Neural progenitor cell (in vitro differentiated cells): ENCODE results near the gene P4HA2.

ENCODE experiments used
- CTCF ChIP-seq: fragments of 200-600 bp; sonication (generic); IDR thresholded peaks from 2 replicates; pipeline ENCODE4 v1.5.1; 2017; ENCODE audit warnings: antibody characterized with exemption, mild to moderate bottlenecking
- EZH2 ChIP-seq: fragments of 200-600 bp; sonication (generic); IDR thresholded peaks from 2 replicates; pipeline ENCODE4 v1.6.1; 2017; ENCODE audit warnings: antibody characterized with exemption, mild to moderate bottlenecking, moderate library complexity

- TF ChIP-seq CTCF (no peak), EZH2 (no peak)
Observed at GRCh38 chr5:132254321-132254977, 26.8 kb upstream of the P4HA2 start.
